CD4-positive, alpha-beta T cell (primary cell): Measurements from ENCODE around the gene ZNF853. TPM values are rescaled to one million over a fixed set of nuclear protein-coding genes. Genes with fewer than 3 reads are reported as not detected.

Experiments
- ATAC-seq: fragments of 200-7000 bp; cut with Tn5 transposase; one replicate; pipeline ENCODE4 v1.10.0; 2022; ENCODE audit warnings: mild to moderate bottlenecking; ENCODE audit not compliant: poor library complexity
- CTCF ChIA-PET: fragments of 350-600 bp; sonication (Branson Sonifier 250); formaldehyde crosslinking; loops from one replicate; lab custom pipeline; 2021; ENCODE audit warnings: antibody characterized with exemption, inconsistent platforms; lab: Charles Lee
- POLR2A ChIA-PET: fragments of 350-600 bp; sonication (Branson Sonifier 250); formaldehyde crosslinking; loops from one replicate; lab custom pipeline; 2021; ENCODE audit warnings: antibody characterized with exemption, inconsistent platforms; lab: Charles Lee
- DNase-seq, 14 experiments: peaks; one replicate each; pipeline ENCODE4 v3.0.0-alpha.2; 2013 to 2020; ENCODE audit warnings: mixed read lengths in 2 of 14
- H3K27ac ChIP-seq, 2 donors: one replicate each; pipeline versions ENCODE4 v1.5.1 to v1.7.0; 2013; ENCODE audit warnings: low read length in 2 of 2, low read depth in 1 of 2, mild to moderate bottlenecking in 1 of 2
- H3K27me3 ChIP-seq, 2 experiments: 1 replicate in 1 of 2; 2 replicates in 1 of 2; pipeline versions ENCODE4 v1.6.1 to v1.7.0; 2013; ENCODE audit warnings: low read length in 2 of 2, control low read depth in 1 of 2, mild to moderate bottlenecking in 1 of 2, moderate library complexity in 1 of 2; ENCODE audit not compliant: insufficient read depth in 2 of 2, control insufficient read depth in 1 of 2
- H3K36me3 ChIP-seq: one replicate; pipeline ENCODE4 v1.6.1; 2013; ENCODE audit warnings: low read length, control low read depth; ENCODE audit not compliant: insufficient read depth
- H3K4me1 ChIP-seq: one replicate; pipeline ENCODE4 v1.6.1; 2013; ENCODE audit warnings: low read length, control low read depth; ENCODE audit not compliant: insufficient read depth
- H3K4me3 ChIP-seq: one replicate; pipeline ENCODE4 v1.5.1; 2013; ENCODE audit warnings: mild to moderate bottlenecking, low read length, moderate library complexity
- H3K9me3 ChIP-seq, 2 experiments: 1 replicate in 1 of 2; 2 replicates in 1 of 2; pipeline versions ENCODE4 v1.6.1 to v1.7.0; 2013; ENCODE audit warnings: low read length in 2 of 2, mild to moderate bottlenecking in 2 of 2, control low read depth in 1 of 2, moderate library complexity in 1 of 2; ENCODE audit not compliant: control insufficient read depth in 1 of 2, insufficient read depth in 1 of 2
- H3K27ac Mint-ChIP-seq: one replicate; pipeline ENCODE4 v1.8.0; 2020; ENCODE audit warnings: mixed read lengths
- H3K27me3 Mint-ChIP-seq: one replicate; pipeline ENCODE4 v1.8.0; 2021; ENCODE audit warnings: mixed read lengths
- H3K36me3 Mint-ChIP-seq: one replicate; pipeline ENCODE4 v1.8.0; 2021; ENCODE audit warnings: low read depth, mixed read lengths
- H3K4me1 Mint-ChIP-seq: one replicate; pipeline ENCODE4 v1.8.0; 2021; ENCODE audit warnings: low read depth, mixed read lengths
- H3K4me3 Mint-ChIP-seq: one replicate; pipeline ENCODE4 v1.8.0; 2020; ENCODE audit warnings: mild to moderate bottlenecking, mixed read lengths
- H3K9me3 Mint-ChIP-seq: one replicate; pipeline ENCODE4 v1.8.0; 2020; ENCODE audit warnings: mixed read lengths
- CTCF ChIP-seq: fragments of 200-600 bp; IDR thresholded peaks from one replicate; pipeline ENCODE4 v1.8.0; 2022; ENCODE audit warnings: antibody characterized with exemption, mild to moderate bottlenecking
- intact Hi-C, 2 experiments: fragments of 100-400 bp; cut with DNase I in 1 of 2; cut with micrococcal nuclease in 1 of 2; formaldehyde crosslinking; loops; one replicate each; pipeline versions ENCODE4 v1.15.1 to v1.9.0; 2023 to 2025; cut with DNase I, micrococcal nuclease
- total RNA-seq, 174 experiments: library from RNA in 2 of 174; stranded (reverse) in 2 of 174; gene quantifications; one replicate each; pipeline ENCODE4 v1.2.3 and lab custom pipeline; 2021 to 2026

Gene ZNF853
- total RNA-seq, 2 experiments from 2014 or later = 2.5 to 2.7 TPM

GRCh38 chr7:6654113-6654841, 38.9 kb downstream of the ZNF853 start:
- Mint-ChIP-seq H3K27ac (no peak overlapping the region), H3K27me3 (no peaks in the 10 kb centered on the region), H3K4me3 (no peak overlapping the region), H3K4me1 (peaks cover 7% of the 10 kb centered on the region), H3K36me3 (peaks cover 45% of the 10 kb centered on the region), H3K9me3 (no peaks in the 10 kb centered on the region)
- Histone ChIP-seq H3K4me3 (no peak overlapping the region), H3K36me3 (peaks cover 38% of the 10 kb centered on the region), H3K9me3 (peaks cover 0 to 40% of the 10 kb centered on the region in 2 experiments), H3K27ac (no peak overlapping the region), H3K27me3 (no peaks in the 10 kb centered on the region), H3K4me1 (peaks cover 3% of the 10 kb centered on the region)
- CTCF ChIA-PET = no interaction called here
- POLR2A ChIA-PET = no interaction called here
- intact Hi-C loops = no loop called here
- ATAC-seq (no peak), DNase-seq (peak in 2 of 14 experiments; percentile 19 to 20)
- TF ChIP-seq CTCF = no peak

GRCh38 chr7:6654842-6655610, 39.6 kb downstream of the ZNF853 start:
- Mint-ChIP-seq H3K27me3 (no peaks in the 10 kb centered on the region), H3K27ac (no peak overlapping the region), H3K4me3 (no peak overlapping the region), H3K9me3 (no peaks in the 10 kb centered on the region), H3K36me3 (peaks cover 38% of the 10 kb centered on the region), H3K4me1 (peaks cover 12% of the 10 kb centered on the region)
- ATAC-seq (no peak), DNase-seq (peak in 1 of 14 experiments; percentile 10)
- ChIA-PET POLR2A (no interaction called here), CTCF (no interaction called here)
- H3K27me3 ChIP-seq = no peaks in the 10 kb centered on the region
- H3K4me1 ChIP-seq = peaks cover 3% of the 10 kb centered on the region
- intact Hi-C loops = no loop called here
- no peak overlapping the region for H3K4me3 ChIP-seq
- peaks cover 31% of the 10 kb centered on the region for H3K36me3 ChIP-seq
- H3K9me3 ChIP-seq = peaks cover 0 to 32% of the 10 kb centered on the region in 2 experiments
- TF ChIP-seq CTCF = no peak
- no peak overlapping the region for H3K27ac ChIP-seq

GRCh38 chr7:6655636-6656385, 40.4 kb downstream of the ZNF853 start:
- ATAC-seq = no peak
- Mint-ChIP-seq H3K9me3 (no peaks in the 10 kb centered on the region), H3K27me3 (no peaks in the 10 kb centered on the region), H3K36me3 (peaks cover 30% of the 10 kb centered on the region), H3K27ac (no peak overlapping the region), H3K4me1 (peaks cover 12% of the 10 kb centered on the region), H3K4me3 (no peak overlapping the region)
- POLR2A ChIA-PET = no interaction called here
- Histone ChIP-seq H3K4me3 (no peak overlapping the region), H3K27me3 (no peaks in the 10 kb centered on the region), H3K36me3 (peaks cover 24% of the 10 kb centered on the region), H3K4me1 (peaks cover 3% of the 10 kb centered on the region), H3K27ac (no peak overlapping the region), H3K9me3 (peaks cover 0 to 24% of the 10 kb centered on the region in 2 experiments)
- CTCF ChIA-PET = no interaction called here
- no peak for TF ChIP-seq CTCF
- intact Hi-C loops = no loop called here
- DNase-seq = no peak
